Endodermal cell (in vitro differentiated cells): ENCODE measurements around the gene TNPO3. TPM values are rescaled to one million over a fixed set of nuclear protein-coding genes. Genes with fewer than 3 reads are reported as not detected.
A peak's percentile ranks its signal among the peaks of the same experiment; 100 is the strongest.

Experiments used
- DNase-seq: peaks from one replicate; pipeline ENCODE4 v3.0.0-alpha.2; 2017
- H3K27ac ChIP-seq: 2 replicates; pipeline ENCODE4 v1.5.1; 2013; ENCODE audit warnings: mild to moderate bottlenecking, low read depth, low read length, moderate library complexity
- H3K27me3 ChIP-seq: 2 replicates; pipeline ENCODE4 v1.6.1; 2013; ENCODE audit warnings: mild to moderate bottlenecking, low read length, moderate library complexity; ENCODE audit not compliant: insufficient read depth, control insufficient read depth, poor library complexity, severe bottlenecking
- H3K36me3 ChIP-seq: 2 replicates; pipeline ENCODE4 v1.7.0; 2013; ENCODE audit warnings: mild to moderate bottlenecking, low read length, moderate library complexity; ENCODE audit not compliant: control insufficient read depth, insufficient read depth
- H3K4me1 ChIP-seq: one replicate; pipeline ENCODE4 v1.7.0; 2013; ENCODE audit warnings: low read length; ENCODE audit not compliant: control insufficient read depth, insufficient read depth
- H3K4me3 ChIP-seq: 2 replicates; pipeline ENCODE4 v1.5.1; 2013; ENCODE audit warnings: mild to moderate bottlenecking, low read length, moderate library complexity
- H3K9ac ChIP-seq: 2 replicates; pipeline ENCODE4 v1.6.1; 2013; ENCODE audit warnings: mild to moderate bottlenecking, low read length, moderate library complexity; ENCODE audit not compliant: poor library complexity, severe bottlenecking; ENCODE audit errors: extremely low read depth
- H3K9me3 ChIP-seq: 2 replicates; pipeline ENCODE4 v1.6.1; 2013; ENCODE audit warnings: mild to moderate bottlenecking, low read length, moderate library complexity; ENCODE audit not compliant: control insufficient read depth
- H3K27ac Mint-ChIP-seq: 2 replicates; pipeline ENCODE4 v1.8.0; 2020; ENCODE audit warnings: mixed read lengths
- H3K27me3 Mint-ChIP-seq: 2 replicates; pipeline ENCODE4 v1.8.0; 2021; ENCODE audit warnings: mild to moderate bottlenecking, mixed read lengths; ENCODE audit not compliant: insufficient read depth
- H3K36me3 Mint-ChIP-seq: 2 replicates; pipeline ENCODE4 v1.8.0; 2020; ENCODE audit warnings: low read depth, mixed read lengths
- H3K4me1 Mint-ChIP-seq: 2 replicates; pipeline ENCODE4 v1.8.0; 2020; ENCODE audit warnings: mixed read lengths
- H3K4me3 Mint-ChIP-seq: 2 replicates; pipeline ENCODE4 v1.8.0; 2020; ENCODE audit warnings: mild to moderate bottlenecking, moderate library complexity, mixed read lengths
- H3K9me3 Mint-ChIP-seq: 2 replicates; pipeline ENCODE4 v1.8.0; 2020; ENCODE audit warnings: mild to moderate bottlenecking, mixed read lengths
- WGBS, 2 experiments: methylation state at CpG; one replicate each; pipeline versions ENCODE4 v1.1.5 to v1.1.7; 2013; ENCODE audit warnings: missing lambda C conversion rate in 2 of 2, mixed read lengths in 1 of 2; ENCODE audit not compliant: insufficient coverage in 1 of 2, insufficient read length in 1 of 2; 5-methylcytosine and 5-hydroxymethylcytosine counted together
- total RNA-seq, 2 donors: library from RNA; stranded (reverse); fragmentation: NEBNext Ultra II Directional in 1 of 2; extraction: Animal tissue kit (Norgen Biotek cat#: 25700) in 1 of 2; gene quantifications; 2 replicates in 1 of 2; 3 replicates in 1 of 2; pipeline ENCODE4 v1.2.1, GENCODE V29; 2021
- TF ChIP-seq, protein P1 (sequence below): fragments of 200-600 bp; sonication (generic); conservative IDR thresholded peaks from 2 replicates; pipeline ENCODE4 v1.5.0; 2021; ENCODE audit warnings: antibody characterized with exemption, mild to moderate bottlenecking

The TNPO3 gene
- total RNA-seq, 2 donors from 2014 or later = 68.0 to 73.1 TPM

DNA sequence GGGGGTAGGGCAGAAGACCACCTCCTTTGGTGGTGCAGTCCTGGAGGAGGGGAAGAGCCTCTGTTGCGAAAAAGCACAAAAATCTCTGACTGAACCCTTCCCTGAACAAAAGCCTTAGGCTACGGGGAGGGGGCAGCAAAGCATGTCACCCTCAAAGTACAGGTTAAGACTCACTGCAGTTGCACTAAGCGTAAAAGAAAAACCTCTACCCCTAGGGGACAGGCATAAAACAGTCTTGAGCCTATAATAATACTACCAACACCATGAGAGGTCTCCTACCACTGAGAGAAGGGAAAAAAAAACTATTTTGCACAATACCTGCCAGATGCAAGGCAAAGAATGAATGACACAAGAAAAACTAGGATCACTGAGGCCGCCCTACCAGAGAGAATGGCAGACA, 17.3 kb downstream of the TNPO3 start:
- peak overlapping the region; percentile 34 for H3K27ac Mint-ChIP-seq
- peaks cover 18% of the 10 kb centered on the region for H3K4me1 Mint-ChIP-seq
- H3K4me3 Mint-ChIP-seq = no peak overlapping the region

DNA sequence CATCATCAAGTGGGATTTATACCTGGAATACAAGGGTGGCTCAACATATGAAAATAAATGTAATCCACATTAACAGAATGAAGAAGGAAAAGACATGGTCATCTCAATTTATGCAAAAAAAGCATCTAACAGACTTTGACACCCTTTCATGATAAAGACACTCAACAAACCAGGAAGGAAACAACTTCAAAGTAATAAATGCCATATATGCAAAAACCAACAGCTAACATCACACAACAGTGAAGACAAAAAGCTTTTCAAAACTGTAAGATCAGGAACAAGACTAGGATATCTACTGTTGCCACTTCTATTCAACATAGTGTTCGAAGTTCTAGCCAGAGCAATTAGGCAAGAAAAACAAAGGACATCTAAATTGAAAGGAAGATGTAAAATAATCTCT, 22.9 kb downstream of the TNPO3 start:
- H3K4me1 Mint-ChIP-seq = peaks cover 2% of the 10 kb centered on the region
- H3K4me3 ChIP-seq = no peak overlapping the region
- no peaks in the 10 kb centered on the region for H3K9me3 Mint-ChIP-seq
- H3K9ac ChIP-seq = no peak overlapping the region
- no peaks in the 10 kb centered on the region for H3K27me3 ChIP-seq
- no peak overlapping the region for H3K27ac ChIP-seq
- H3K27ac Mint-ChIP-seq = peak overlapping the region; percentile 33
- H3K4me3 Mint-ChIP-seq = no peak overlapping the region
- TF ChIP-seq, protein P1, sequence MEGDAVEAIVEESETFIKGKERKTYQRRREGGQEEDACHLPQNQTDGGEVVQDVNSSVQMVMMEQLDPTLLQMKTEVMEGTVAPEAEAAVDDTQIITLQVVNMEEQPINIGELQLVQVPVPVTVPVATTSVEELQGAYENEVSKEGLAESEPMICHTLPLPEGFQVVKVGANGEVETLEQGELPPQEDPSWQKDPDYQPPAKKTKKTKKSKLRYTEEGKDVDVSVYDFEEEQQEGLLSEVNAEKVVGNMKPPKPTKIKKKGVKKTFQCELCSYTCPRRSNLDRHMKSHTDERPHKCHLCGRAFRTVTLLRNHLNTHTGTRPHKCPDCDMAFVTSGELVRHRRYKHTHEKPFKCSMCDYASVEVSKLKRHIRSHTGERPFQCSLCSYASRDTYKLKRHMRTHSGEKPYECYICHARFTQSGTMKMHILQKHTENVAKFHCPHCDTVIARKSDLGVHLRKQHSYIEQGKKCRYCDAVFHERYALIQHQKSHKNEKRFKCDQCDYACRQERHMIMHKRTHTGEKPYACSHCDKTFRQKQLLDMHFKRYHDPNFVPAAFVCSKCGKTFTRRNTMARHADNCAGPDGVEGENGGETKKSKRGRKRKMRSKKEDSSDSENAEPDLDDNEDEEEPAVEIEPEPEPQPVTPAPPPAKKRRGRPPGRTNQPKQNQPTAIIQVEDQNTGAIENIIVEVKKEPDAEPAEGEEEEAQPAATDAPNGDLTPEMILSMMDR = no peak
- no peaks in the 10 kb centered on the region for H3K4me1 ChIP-seq
- H3K36me3 ChIP-seq = peaks cover 66% of the 10 kb centered on the region
- H3K36me3 Mint-ChIP-seq = peaks cover 51% of the 10 kb centered on the region
- H3K9me3 ChIP-seq = peaks cover 12% of the 10 kb centered on the region
- no peak for DNase-seq
- WGBS, 2 experiments = 100% methylated on average over 1 of the region's 1 CpG; no CpG with 5 or more reads in 1 of the 2 experiments
- no peaks in the 10 kb centered on the region for H3K27me3 Mint-ChIP-seq

More for the DNA sequence above, 17.3 kb downstream of the TNPO3 start:
- H3K27ac ChIP-seq = no peak overlapping the region
- H3K27me3 ChIP-seq = no peaks in the 10 kb centered on the region
- H3K36me3 ChIP-seq = peaks cover 55% of the 10 kb centered on the region
- H3K9me3 ChIP-seq = peaks cover 9% of the 10 kb centered on the region
- Mint-ChIP-seq H3K9me3 (no peaks in the 10 kb centered on the region), H3K36me3 (peaks cover 60% of the 10 kb centered on the region), H3K27me3 (no peaks in the 10 kb centered on the region)
- no peak for DNase-seq
- H3K9ac ChIP-seq = no peak overlapping the region
- TF ChIP-seq, protein P1 = no peak
- 76 to 78% methylated on average over 3 to 4 of the region's 4 CpGs for whole genome bisulfite sequencing, 2 experiments
- H3K4me1 ChIP-seq = no peaks in the 10 kb centered on the region
- H3K4me3 ChIP-seq = no peak overlapping the region

GRCh38 chr7:129030440-129030839, 24.5 kb downstream of the TNPO3 start:
- H3K9ac ChIP-seq = no peak overlapping the region
- no peaks in the 10 kb centered on the region for H3K4me1 Mint-ChIP-seq
- no peaks in the 10 kb centered on the region for H3K9me3 Mint-ChIP-seq
- no peak for DNase-seq
- no peak overlapping the region for H3K4me3 ChIP-seq
- H3K27me3 Mint-ChIP-seq = no peaks in the 10 kb centered on the region
- H3K36me3 ChIP-seq = peaks cover 58% of the 10 kb centered on the region
- H3K27me3 ChIP-seq = no peaks in the 10 kb centered on the region
- H3K4me3 Mint-ChIP-seq = no peak overlapping the region
- H3K4me1 ChIP-seq = no peaks in the 10 kb centered on the region
- TF ChIP-seq, protein P1 = no peak
- H3K9me3 ChIP-seq = peaks cover 10% of the 10 kb centered on the region
- 96 to 100% methylated on average over 2 to 3 of the region's 3 CpGs for WGBS, 2 experiments
- peaks cover 41% of the 10 kb centered on the region for H3K36me3 Mint-ChIP-seq
- no peak overlapping the region for H3K27ac ChIP-seq
- no peak overlapping the region for H3K27ac Mint-ChIP-seq
